ENCODE data around the gene ZNF260. TPM values are rescaled to one million over a fixed set of nuclear protein-coding genes. Genes with fewer than 3 reads are reported as not detected.

ZNF260 gene
- total and polyA plus RNA-seq, 2 of the 4 experiments (the other 2 are of a cell fraction) = 4.0 to 11.3 TPM

DNA sequence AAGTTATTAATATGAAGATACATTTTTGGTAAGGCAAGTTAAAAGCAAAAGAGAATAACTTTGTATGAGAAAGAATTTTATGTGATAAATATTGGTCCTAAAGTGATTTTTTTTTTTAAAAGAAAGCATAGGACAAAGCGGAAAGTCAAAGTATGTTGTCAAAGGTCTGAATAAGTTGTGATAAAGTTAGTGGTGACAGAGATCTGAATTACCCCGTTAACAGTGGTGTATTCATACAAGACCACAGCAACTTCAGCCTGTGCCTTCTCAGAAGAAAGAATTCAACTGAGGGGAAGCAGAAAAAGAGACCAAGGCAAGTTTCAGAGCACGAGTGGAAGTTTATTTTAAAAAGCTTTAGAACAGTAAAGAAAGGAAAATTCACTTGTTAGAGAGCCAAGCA is 19.7 kb downstream of the ZNF260 start:
- ATAC-seq (ENCODE audit: low read depth) (no peak), DNase-seq (no peak)
- CTCF ChIA-PET = no interaction called here
- H2AK5ac ChIP-seq (ENCODE audit: low read depth, low read length) = no peak overlapping the region
- no peak overlapping the region for H2BK15ac ChIP-seq (ENCODE audit: low read depth, low read length)
- H4K20me1 ChIP-seq (ENCODE audit: insufficient read depth, low read length) = no peaks in the 10 kb centered on the region
- POLR2A ChIA-PET (ENCODE audit: unreplicated experiment) = no interaction called here
- in situ Hi-C loops (cut with MboI; ENCODE audit: low sequenced_read_pairs) = no loop called here
- TF ChIP-seq CEBPB (IDR thresholded peaks at IDR 0.05; ENCODE audit: low read depth, low read length) = no peak
- no peak for TF ChIP-seq CHD1 (IDR thresholded peaks at IDR 0.05; ENCODE audit: low read depth, low read length)
- no peak for TF ChIP-seq RFX5 (IDR thresholded peaks at IDR 0.05; ENCODE audit: low read depth, low read length)
- TF ChIP-seq SMC3 (IDR thresholded peaks at IDR 0.05; ENCODE audit: low read depth, low read length) = no peak
- TF ChIP-seq NFE2L2 (IDR thresholded peaks at IDR 0.05; ENCODE audit: low read depth, low read length) = no peak
- TF ChIP-seq RAD21 (IDR thresholded peaks at IDR 0.05; ENCODE audit: low read length) = no peak
- TF ChIP-seq MAZ (IDR thresholded peaks at IDR 0.05; ENCODE audit: borderline replicate concordance, low read depth, low read length) = no peak
- no peak for TF ChIP-seq POLR2A (IDR thresholded peaks at IDR 0.05; ENCODE audit: low read depth, low read length)
- TF ChIP-seq BHLHE40 (IDR thresholded peaks at IDR 0.05; ENCODE audit: low read depth, low read length) = no peak
- TF ChIP-seq MAFK (IDR thresholded peaks at IDR 0.05; ENCODE audit: low read depth, low read length) = no peak
- no peak for TF ChIP-seq MXI1 (IDR thresholded peaks at IDR 0.05; ENCODE audit: borderline replicate concordance, low read depth, low read length)
- TF ChIP-seq, protein P1, sequence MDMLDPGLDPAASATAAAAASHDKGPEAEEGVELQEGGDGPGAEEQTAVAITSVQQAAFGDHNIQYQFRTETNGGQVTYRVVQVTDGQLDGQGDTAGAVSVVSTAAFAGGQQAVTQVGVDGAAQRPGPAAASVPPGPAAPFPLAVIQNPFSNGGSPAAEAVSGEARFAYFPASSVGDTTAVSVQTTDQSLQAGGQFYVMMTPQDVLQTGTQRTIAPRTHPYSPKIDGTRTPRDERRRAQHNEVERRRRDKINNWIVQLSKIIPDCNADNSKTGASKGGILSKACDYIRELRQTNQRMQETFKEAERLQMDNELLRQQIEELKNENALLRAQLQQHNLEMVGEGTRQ (IDR thresholded peaks at IDR 0.05; ENCODE audit: low read depth, low read length) = no peak
- TF ChIP-seq, protein P2, sequence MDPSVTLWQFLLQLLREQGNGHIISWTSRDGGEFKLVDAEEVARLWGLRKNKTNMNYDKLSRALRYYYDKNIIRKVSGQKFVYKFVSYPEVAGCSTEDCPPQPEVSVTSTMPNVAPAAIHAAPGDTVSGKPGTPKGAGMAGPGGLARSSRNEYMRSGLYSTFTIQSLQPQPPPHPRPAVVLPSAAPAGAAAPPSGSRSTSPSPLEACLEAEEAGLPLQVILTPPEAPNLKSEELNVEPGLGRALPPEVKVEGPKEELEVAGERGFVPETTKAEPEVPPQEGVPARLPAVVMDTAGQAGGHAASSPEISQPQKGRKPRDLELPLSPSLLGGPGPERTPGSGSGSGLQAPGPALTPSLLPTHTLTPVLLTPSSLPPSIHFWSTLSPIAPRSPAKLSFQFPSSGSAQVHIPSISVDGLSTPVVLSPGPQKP (IDR thresholded peaks at IDR 0.05; ENCODE audit: borderline replicate concordance, low read depth, low read length) = no peak
- TF ChIP-seq, protein P3, sequence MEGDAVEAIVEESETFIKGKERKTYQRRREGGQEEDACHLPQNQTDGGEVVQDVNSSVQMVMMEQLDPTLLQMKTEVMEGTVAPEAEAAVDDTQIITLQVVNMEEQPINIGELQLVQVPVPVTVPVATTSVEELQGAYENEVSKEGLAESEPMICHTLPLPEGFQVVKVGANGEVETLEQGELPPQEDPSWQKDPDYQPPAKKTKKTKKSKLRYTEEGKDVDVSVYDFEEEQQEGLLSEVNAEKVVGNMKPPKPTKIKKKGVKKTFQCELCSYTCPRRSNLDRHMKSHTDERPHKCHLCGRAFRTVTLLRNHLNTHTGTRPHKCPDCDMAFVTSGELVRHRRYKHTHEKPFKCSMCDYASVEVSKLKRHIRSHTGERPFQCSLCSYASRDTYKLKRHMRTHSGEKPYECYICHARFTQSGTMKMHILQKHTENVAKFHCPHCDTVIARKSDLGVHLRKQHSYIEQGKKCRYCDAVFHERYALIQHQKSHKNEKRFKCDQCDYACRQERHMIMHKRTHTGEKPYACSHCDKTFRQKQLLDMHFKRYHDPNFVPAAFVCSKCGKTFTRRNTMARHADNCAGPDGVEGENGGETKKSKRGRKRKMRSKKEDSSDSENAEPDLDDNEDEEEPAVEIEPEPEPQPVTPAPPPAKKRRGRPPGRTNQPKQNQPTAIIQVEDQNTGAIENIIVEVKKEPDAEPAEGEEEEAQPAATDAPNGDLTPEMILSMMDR (conservative IDR thresholded peaks at IDR 0.05; ENCODE audit: low read depth, low read length) = no peak
- TF ChIP-seq RCOR1 (IDR thresholded peaks at IDR 0.05; ENCODE audit: insufficient replicate concordance, low read length) = no peak
- TF ChIP-seq FOS (IDR thresholded peaks at IDR 0.05; ENCODE audit: low read depth, low read length) = no peak
- H3K4ac ChIP-seq (ENCODE audit: low read depth, low read length) = no peak overlapping the region
- H2AK9ac ChIP-seq (replicated peaks; ENCODE audit: low read depth, low read length, poor library complexity) = no peak overlapping the region
- no peak overlapping the region for H3K23ac ChIP-seq (ENCODE audit: low read depth, low read length)
- no peak overlapping the region for H3K4me2 ChIP-seq (ENCODE audit: low read depth, low read length)
- H3K9me1 ChIP-seq (ENCODE audit: insufficient read depth, low read length) = no peaks in the 10 kb centered on the region
- no peaks in the 10 kb centered on the region; a peak in 1 of 4 replicates for H3K79me1 ChIP-seq (ENCODE audit: low read depth in 1 of 2, low read length in 2 of 2)
- no peak overlapping the region for H3K9ac ChIP-seq (ENCODE audit: low read depth, low read length)
- no peak overlapping the region for H3K18ac ChIP-seq (ENCODE audit: low read depth, low read length)
- H3K9me3 ChIP-seq (ENCODE audit: control insufficient read depth, insufficient read depth, low read length) = peaks cover 47% of the 10 kb centered on the region
- no peak overlapping the region for H2BK20ac ChIP-seq (ENCODE audit: low read depth, low read length)
- no peak overlapping the region for H4K8ac ChIP-seq (ENCODE audit: low read depth in 2 of 2, low read length in 2 of 2)
- peaks cover 3% of the 10 kb centered on the region; the same call in 1 of the 2 replicates for H3K36me3 ChIP-seq (ENCODE audit: control insufficient read depth, insufficient read depth, low read length)
- no peak overlapping the region for H3K4me3 ChIP-seq (ENCODE audit: insufficient read depth, low read depth, low read length)
- no CpG with 5 or more reads among the region's 3 CpGs for WGBS, 2 experiments (ENCODE audit: extremely low coverage in 2 of 2, insufficient read length in 1 of 2)
- H2AFZ ChIP-seq (replicated peaks; ENCODE audit: low read length, poor library complexity) = no peak overlapping the region
- no peaks in the 10 kb centered on the region for H3K27me3 ChIP-seq (ENCODE audit: control insufficient read depth, insufficient read depth, low read length)
- no TSS peak for BruUV-seq (replicated peaks)
- no peak overlapping the region for H3K56ac ChIP-seq (ENCODE audit: extremely low read depth, insufficient read depth, low read length)
- H4K5ac ChIP-seq (ENCODE audit: low read depth, low read length) = no peak overlapping the region
- intact Hi-C loops (cut with micrococcal nuclease) = no loop called here
- H3K14ac ChIP-seq (replicated peaks; ENCODE audit: low read depth, low read length) = no peak overlapping the region
- no peaks in the 10 kb centered on the region for H3K4me1 ChIP-seq (ENCODE audit: control insufficient read depth, insufficient read depth, low read length)
- no peak overlapping the region for H4K91ac ChIP-seq (ENCODE audit: insufficient read depth, low read depth, low read length)
- H2BK5ac ChIP-seq (ENCODE audit: low read depth, low read length, poor library complexity, severe bottlenecking) = no peak overlapping the region
- no peak overlapping the region for H2BK120ac ChIP-seq (ENCODE audit: low read depth, low read length)
- H3K27ac ChIP-seq (ENCODE audit: insufficient read depth, low read length) = no peak overlapping the region
- dilution Hi-C loops (cut with HindIII; ENCODE audit: low sequenced_read_pairs, unreplicated experiment) = no loop called here
